Anterior cingulate cortex (tissue), 58 donors: ENCODE measurements around the gene IRF2BP2.

Experiments used
- DNase-seq, 58 donors: peaks; one replicate each; lab custom pipeline; 2025; lab: John Stamatoyannopoulos, UW

IRF2BP2 gene

DNA sequence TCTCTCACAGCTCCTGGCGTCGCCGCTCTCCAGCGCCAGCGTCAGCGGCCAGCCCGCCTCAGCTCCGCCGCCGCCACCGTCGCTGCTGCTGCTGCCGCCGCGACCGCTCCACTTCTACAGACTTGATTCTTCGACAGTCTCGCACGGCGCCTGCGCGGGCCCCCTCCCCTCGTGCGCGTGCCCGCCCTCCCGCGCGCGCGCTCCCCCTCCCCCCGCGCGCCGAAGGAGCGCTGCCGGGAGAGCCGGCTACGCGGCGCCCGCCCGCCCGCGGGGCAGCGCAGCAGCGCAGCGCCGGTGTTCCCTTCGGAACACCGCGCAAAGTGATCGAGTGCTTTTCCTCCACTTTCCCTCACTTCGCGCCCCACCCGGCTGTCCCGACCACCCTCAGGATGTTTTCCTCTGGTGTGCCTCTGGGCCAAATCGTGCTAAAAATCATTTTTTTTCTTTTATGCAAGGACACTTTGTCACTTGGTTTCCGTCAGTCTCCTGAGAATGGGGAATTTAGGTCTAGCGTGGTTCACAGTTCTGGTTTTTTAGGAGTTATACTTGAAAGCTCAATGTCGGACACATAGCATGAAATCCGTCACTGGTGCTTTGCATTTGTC, at the start of gene IRF2BP2:
Gene IRF2BP2, minus strand, starts transcription at position 118 of the 605 bp plus-strand sequence. CDS start 684 bp downstream, outside the sequence.
- DNase-seq: peak in 56 of 58 donors; percentile 27 to 87 (median 76)

GRCh38 chr1:234659538-234659937, 49.6 kb upstream of the IRF2BP2 start:
- DNase-seq: no peak

DNA sequence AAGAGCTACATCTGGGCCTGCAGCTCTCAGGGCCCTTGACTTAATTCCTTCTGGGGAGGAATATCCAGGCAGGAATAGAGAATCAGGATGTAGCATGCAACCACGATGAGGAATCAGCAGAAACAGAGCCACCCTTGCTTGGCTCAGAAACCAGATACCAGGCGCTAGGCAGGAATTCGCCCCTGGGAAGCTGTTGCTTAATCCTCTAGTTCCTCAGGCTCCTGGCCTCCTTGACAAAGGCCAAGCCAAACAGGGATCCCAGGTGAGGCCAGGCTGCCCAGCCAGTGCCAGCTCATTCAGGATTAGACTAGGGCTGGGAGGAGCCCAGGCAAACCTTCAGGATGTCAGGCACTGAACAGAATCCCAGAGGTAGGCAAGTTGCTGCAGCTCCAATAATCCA, 48.2 kb upstream of the IRF2BP2 start:
- DNase-seq: no peak

DNA sequence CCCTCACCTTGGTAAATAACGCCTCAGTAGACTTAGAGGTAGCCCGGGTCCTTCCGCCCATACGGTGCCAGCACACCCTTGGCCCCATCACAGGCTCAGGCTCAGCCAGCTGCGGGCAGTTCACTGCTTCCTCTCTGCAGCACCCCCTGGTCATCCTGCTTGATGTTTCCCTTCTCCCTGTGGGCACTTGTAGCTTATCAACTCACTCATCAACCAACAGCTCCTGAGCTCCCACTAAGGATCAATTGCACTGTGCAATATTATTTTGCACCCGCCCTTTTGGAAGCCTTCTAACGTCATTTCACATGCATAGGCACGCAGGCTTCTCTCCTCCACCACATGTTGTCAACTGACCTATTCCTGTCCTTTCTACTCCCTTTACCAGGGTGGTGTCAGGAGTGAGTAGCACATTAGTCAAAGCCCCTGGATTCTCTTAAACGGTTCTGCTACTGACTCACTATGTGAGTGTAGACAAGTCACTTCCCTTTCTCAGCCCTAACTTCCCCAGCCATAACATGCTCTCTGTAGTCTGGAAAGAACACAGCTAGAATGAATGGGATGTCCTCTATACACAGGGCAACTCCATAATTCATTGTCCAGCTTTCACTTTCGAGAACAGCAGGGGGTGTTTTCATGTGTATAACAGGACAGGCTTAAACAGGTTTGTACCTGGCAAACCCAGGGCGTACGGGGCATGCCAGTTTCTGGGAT, 47.1 kb upstream of the IRF2BP2 start:
- no peak for DNase-seq

GRCh38 chr1:234656070-234656895, 46.3 kb upstream of the IRF2BP2 start:
- no peak for DNase-seq

DNA sequence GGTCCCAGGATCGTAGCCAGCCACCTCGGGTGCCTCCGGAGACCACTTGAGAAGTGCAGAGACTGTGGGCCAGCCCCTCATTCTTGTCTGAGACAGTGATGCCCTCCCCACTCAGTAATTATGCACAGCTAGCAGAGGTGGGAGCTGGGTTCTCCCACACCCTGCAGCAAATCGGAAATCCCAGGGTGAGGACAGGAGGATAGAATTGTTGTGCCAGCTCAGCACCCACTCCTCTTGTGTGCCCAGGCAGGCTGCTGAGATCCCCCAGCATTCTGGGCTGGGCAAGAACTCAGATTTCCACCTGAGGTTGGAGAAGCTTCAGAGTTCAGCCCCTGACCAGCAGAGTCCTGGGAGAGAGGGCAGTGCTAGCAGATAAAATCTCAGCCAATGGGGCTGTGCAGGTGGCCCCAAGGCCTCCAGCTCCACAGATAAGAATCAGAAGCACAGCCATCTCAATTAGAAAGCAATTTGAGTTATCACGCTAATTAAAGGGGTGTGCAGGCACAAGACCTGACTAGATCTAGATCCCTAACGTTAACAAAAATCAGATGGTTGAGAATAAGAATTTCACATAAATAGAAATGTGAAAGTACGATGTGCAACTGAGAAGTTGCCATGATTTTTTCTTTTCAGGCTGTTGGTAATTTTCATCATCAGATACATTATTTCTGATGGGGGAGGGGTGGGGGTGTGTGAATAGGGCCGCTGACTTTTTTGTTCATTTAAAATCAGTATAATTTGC, 45.5 kb upstream of the IRF2BP2 start:
- no peak for DNase-seq

DNA sequence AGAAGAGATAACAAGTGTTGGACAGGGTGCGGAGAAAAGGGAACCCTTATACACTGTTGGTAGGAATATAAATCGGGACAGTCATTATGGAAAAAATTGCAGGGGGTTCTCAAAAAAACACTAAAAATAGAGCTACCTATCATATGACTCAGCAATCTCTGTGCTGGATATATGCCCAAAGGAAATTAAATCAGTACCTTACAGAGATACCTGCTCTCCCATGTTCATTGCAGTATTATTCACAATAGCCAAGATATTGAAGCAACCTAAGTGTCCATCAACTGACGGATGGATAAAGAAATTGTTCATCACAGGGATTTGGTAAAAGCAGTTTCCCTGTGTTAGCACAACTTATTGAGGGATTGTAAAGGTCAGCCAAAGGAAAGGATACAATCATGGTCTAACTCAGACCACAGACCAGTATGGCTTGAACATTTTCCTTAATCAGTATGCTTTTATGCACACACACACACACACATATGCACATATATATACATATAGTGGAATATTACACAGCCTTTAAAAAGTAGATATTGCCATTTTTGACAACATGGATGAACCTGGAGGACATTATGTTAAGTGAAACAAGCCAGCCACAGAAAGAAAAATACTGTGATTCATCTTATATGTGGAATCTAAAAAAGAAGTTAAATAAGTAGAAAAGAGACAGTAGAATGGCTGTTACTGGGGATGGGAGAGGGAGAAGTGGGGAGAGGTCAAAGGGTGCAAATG, 44.2 kb upstream of the IRF2BP2 start:
- no peak for DNase-seq

- DNase-seq: no peak
Observed at GRCh38 chr1:234649432-234650081, 39.6 kb upstream of the IRF2BP2 start.

DNA sequence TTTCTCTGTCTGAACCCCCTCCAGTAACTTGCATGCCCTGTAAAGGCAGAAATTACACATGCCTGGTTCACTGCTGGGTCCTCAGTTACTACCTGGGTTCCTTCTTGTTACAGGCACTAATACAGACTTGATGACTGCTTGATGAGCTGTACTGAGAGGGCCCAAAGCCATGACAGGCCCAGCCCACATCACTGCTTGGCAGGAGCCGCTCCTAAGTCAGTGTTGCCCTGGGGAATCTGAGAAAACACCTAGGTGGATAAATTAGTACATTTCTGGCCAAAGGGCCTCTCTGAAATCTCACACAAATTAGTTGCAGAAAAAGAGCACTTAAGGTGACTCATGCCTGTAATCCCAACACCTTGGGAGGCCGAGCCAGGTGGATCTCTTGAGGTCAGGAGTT, 37.8 kb upstream of the IRF2BP2 start:
- no peak for DNase-seq

DNA sequence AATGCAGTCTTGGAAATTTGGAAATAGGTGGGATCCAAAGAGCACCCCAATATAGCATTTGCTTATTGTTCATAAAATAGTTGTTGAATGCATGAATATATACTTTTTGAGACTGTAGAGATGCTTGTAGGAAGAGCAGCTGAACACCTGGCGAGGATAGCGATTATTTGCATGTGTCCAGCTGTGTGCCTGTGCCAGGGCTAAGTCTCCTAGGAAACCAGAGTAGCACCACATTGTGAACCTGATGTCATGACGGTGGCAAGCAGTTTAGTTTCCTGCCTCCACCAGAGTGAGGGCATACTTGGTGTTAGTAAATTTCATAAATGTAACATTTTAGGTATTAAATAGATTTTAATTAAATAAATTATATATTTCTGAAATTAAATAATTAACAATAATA, 37.3 kb upstream of the IRF2BP2 start:
- DNase-seq: no peak

DNA sequence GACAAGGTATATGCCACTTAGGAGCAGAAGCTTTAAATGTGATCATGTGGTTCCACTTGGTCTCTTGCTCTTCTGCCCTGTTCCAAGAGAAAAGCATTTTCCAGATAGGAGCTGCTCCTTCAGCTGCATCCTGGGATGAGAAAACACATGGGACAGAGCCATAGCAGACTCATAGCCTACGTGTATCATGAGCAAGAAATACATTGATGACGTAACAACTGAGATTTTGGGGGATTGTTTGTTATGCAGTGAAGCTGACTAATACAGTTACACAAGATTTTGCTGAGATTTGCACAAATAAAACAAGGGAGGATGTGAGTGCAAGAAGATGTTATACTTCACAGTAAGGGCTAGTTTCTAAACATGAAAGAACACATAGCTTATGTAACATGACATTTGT, 36.0 kb upstream of the IRF2BP2 start:
- DNase-seq: no peak

DNA sequence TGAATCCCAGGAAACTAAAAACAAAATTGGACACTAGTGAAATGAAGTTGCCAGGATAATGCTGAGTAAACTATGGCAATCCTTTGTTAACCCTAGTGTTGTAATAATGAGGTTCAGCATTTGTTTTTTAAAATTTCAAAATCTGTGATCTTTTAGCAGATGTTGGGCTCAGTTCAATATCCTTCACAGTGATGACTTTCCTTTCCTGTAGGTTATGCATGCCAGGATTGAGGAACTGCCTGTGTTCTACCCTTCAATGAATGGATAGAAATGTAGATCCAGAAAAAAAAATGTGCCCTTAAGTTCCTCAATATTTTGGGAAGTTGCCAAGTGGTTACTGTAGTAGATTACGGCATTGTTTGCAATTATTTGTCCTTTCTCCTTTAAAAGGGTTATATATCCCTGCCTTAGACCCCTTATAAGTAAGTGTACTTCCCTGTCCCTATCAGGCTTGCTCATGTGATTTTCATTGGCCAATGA, 35.5 kb upstream of the IRF2BP2 start:
- no peak for DNase-seq

- DNase-seq: no peak
Observed at GRCh38 chr1:234644928-234645327, 35.0 kb upstream of the IRF2BP2 start.

DNA sequence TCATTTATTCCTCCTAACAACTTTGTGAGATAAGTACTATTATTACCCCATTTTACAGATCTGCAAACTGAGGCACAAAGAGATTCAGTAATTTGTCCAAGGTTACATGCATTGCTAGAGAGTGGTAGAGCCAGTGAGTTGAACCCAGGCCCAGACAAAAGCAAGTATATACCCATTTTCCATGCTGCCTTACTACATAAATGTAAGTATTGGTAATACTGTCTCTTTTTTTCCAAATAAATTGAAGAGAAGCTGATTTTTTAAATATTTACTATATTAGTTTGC, 33.8 kb upstream of the IRF2BP2 start:
- no peak for DNase-seq

DNA sequence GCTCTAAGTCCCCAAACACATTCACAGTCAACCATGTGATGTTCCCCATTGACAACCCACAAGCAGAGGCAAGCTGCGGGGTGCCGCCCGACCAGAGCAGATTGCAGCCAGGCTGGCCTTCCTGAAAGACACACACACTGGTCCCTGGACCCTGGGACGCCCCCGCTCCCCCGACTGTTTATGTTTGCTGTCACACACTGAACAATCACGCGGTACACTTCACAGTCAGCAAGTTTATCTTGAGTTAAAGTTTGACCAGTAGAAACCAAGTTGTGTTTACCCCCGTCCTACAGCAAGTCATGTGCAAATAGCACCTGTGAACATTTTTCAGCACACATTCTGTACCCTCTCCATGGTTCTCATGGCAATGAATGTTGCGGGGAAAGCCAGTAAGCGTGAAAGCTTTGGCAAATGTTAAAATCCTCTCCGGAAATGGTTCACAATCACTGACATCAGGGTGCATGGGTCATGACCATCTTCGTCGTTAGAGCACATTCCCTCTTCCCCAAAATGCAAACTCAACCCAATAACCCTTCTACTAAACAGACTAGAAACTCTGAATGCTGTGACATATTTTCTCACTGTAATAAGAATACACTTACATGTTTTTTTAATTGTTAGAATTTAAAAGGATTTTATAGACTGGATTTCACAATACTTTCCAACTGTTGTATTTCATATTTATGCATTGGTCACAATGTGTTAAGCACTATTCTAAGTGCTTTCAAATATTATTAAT, 33.3 kb upstream of the IRF2BP2 start:
- no peak for DNase-seq

DNA sequence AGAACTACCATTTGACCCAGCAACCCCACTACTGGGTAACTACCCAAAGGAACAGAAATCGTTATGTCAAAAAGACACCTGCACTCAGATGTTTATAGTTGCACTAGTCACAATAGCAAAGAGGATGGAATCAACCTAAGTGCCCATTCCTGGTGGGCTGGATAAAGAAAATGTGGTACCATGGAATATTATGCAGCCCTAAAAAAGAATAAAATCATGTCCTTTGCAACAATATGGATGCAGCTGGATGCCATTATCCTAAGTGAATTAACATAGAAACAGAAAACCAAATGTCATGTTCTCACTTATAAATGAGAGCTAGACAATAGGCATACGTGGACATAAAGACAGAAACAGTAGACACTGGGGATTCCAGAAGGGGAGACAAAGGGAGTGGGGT, 32.5 kb upstream of the IRF2BP2 start:
- no peak for DNase-seq

GRCh38 chr1:234639961-234640360, 30.0 kb upstream of the IRF2BP2 start:
- DNase-seq: no peak

GRCh38 chr1:234638832-234639799, 29.1 kb upstream of the IRF2BP2 start:
- DNase-seq: no peak
